Cerebellar cortex (tissue), 1 donor: Measurements from ENCODE around the gene RHOU.

Experiments
- DNase-seq: peaks from one replicate; pipeline ENCODE4 v3.0.0-alpha.2; 2015; ENCODE audit warnings: low spot score

The RHOU gene

GRCh38 chr1:228737601-228738041 is 2.3 kb downstream of the RHOU start:
- DNase-seq, result no peak

DNA sequence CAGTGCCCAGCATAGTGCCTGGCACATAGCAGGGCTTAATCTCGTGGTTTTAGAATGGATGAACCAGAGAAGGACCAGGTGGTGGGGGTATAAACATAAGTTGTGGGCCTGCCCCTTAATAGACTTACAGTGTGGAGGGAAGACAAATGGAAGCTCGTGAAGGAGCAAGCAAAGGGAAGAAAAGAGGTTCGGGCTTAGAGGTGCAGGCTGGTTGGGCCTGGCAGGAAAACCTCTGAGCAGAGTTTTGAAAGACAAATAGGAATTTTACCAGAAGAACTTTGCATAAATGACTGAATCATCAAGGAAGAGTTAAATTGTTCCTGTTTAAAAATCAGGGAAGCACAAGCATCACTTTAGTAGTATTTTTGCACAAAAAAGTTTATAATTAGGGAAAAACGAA is 4.5 kb downstream of the RHOU start:
- DNase-seq, result no peak

DNA sequence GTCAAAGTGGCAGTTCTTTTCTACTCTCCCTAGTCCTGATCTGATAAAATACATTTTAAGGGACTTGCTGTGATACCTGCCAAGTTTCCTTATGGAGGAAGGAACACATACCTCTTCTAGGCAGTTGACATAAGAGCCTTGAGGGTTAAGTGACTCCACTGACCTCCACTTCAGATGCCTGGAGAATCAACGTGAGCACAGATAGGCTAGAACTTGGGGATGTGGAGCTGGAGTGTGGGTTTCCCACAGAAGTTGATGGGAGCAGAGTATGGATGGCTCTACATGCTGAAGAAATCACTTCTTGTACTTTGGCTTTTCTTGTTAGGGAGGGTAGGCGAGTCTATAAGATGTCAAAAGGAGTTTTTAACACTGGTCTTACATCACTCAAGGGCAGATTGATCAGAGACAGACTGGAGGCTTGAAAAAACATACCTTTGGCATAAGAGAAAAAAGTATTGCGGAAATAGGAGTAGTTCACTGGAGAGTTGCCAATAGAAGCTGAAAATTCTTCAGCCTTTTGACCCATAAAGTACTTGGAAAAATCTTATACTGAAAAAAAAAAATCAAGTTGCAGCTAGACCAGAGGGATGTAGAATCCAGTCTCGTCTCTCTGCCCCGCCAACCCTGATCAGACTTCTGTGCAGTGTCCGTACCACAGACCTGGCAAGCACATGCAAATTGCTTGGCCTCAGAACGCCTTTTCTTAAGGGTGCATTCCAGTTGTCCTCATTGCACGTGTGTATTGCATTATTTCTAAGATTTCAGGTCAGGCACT is 5.5 kb downstream of the RHOU start:
- DNase-seq, result no peak

GRCh38 chr1:228742281-228742860 is 7.1 kb downstream of the RHOU start:
- no peak for DNase-seq

DNA sequence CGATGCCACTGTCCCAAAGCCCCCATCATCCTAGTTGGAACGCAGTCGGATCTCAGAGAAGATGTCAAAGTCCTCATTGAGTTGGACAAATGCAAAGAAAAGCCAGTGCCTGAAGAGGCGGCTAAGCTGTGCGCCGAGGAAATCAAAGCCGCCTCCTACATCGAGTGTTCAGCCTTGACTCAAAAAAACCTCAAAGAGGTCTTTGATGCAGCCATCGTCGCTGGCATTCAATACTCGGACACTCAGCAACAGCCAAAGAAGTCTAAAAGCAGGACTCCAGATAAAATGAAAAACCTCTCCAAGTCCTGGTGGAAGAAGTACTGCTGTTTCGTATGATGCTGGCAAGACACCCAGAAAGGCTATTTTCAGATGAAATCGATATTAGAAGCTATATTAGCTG is 8.1 kb downstream of the RHOU start:
- DNase-seq, result no peak

GRCh38 chr1:228744356-228744755 is 9.1 kb downstream of the RHOU start:
- no peak for DNase-seq

DNA sequence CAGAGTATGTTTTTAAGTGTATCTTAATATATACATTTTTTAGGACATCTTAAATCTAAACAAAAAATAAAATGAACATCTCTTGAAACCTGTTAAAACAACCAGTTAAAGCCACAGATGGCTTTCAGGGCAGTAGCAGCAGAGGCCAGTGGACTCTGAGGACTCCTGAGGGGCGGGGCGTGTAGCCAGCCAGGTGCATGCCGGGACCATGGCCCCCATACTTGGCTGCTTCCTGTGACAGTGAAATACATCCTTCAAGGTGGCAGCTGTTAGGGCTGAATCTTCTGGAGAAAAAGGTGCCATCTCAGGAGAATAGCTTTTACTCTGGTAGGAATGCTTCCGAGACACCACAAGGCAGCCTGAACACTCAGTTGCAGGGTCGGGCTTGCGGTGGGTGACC is 9.6 kb downstream of the RHOU start:
- DNase-seq, result no peak

GRCh38 chr1:228745497-228745896 is 10.2 kb downstream of the RHOU start:
- no peak for DNase-seq

DNA sequence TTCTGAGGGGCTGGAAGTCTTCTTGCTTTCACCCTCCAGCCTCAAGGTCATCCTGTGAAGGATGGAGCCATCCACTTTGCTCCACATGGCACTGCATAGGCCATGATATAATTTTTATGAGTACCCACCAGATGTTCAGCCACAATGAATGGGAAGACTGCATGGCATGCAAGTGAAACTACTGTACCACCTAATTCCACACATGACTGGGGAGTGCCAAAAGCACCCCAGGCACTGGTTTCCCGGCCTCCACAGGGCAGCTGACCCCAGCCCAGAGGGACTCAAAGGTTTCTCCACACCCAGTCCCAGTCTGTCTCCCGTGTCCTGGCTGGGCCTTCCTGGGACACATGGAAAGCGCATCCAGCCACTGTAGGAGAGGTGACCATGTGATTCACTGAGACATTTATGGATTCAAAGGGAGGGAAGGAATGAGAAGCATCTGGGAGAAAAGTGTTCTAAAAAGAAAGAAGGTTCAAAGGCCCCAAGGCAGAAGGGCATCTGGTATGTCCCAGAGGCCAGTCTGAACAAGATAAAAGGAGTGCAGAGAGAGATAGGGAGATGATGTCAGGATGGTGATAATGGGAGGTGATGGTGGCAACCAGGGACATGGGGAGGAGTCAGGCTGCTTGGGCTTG is 12.1 kb downstream of the RHOU start:
- no peak for DNase-seq

GRCh38 chr1:228748029-228748428 is 12.8 kb downstream of the RHOU start:
- DNase-seq, result no peak

DNA sequence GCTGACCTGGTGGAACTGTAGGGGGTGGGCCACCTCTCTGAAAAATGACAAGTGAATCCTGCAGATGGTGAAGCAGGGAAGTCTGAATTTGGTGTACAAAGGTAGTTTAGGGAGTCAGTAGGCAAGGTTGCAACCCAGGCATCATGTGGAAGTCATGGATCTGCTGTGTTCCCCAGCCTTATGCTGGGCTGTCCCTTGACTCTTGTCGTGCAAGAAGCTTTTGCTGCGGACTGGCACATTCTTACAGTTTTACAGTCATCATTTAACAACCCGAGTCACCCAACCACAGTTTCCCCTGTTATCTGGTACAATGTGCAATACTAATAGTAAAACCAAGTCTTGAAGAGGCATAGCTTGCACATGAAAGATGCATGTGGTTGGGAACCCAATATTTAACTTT is 13.2 kb downstream of the RHOU start:
- DNase-seq, result no peak

DNA sequence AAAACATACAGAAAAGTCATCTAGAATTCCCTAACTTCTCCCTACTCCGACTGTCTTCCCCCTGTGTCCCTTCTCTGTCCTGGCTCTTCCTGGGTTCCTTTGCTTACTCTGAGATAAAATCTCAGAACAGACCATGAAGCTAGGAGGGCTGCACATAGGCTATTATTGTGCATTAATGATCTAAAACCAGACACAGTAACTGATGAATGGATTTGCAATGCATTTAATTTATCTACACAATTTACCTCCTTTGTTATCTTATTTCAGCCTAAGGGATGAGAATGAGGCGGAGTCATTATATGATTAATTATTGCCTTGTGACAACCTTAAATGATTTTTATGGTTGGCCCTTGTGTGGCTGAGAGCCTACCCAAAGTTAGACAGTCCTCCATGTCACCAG is 14.5 kb downstream of the RHOU start:
- DNase-seq, result no peak

DNA sequence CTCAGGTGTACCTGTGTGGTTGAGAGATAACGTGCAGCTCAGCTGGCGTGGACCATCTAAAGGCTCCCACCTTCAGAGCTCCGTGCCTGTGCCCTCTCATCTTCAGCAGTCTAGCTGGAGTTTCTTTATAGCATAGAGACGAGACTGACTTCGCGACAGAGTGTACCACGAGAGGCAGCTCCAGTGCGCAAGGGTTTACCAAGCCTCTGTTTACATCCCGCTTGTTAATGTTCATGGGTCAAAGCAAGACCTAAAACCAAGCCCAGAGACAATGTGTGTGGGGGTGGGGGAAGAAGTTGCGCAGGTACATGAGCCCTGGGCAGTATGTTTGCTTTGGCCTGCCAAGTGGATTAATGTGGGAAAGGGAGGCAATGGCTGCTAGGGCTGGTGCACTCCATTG is 15.6 kb downstream of the RHOU start:
- DNase-seq, result no peak

DNA sequence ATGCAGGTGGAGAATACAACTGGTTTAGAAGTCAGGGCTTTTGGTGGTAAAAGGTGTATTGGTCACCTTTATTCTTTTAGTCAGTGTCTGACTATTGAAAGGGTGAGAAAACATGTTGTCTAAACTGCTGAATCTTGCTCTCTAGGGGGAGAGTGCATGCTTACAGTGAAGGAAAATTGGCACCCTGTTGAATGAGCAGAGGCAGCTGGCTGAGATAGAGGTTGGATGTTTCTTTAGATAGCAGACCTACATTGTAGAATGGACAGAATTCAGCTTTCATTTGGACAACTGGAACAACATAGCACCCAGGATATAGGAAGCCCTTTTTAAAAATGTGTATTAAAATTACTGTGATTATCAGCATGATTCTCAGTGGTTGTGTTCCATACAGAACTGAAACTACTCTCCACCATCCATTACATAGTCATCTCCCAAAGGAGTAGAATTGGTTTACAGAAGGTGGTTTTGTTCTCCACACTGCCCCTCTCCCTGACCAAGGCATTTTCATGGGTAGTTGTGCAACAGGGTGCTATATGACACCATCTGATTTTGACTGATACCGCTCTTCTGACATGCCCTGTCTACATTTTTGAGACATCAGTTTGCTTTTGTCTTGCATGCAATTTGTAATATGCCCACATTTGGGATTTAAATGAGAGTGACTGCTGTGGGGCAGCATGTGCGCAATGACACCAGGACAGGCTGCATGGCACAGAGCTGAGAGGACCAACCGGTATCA is 16.2 kb downstream of the RHOU start:
- DNase-seq, result no peak

- DNase-seq, result no peak
Measured at GRCh38 chr1:228752258-228752657, 17.0 kb downstream of the RHOU start.

GRCh38 chr1:228752675-228753265 is 17.5 kb downstream of the RHOU start:
- DNase-seq, result no peak

GRCh38 chr1:228753287-228753686 is 18.0 kb downstream of the RHOU start:
- DNase-seq, result no peak

DNA sequence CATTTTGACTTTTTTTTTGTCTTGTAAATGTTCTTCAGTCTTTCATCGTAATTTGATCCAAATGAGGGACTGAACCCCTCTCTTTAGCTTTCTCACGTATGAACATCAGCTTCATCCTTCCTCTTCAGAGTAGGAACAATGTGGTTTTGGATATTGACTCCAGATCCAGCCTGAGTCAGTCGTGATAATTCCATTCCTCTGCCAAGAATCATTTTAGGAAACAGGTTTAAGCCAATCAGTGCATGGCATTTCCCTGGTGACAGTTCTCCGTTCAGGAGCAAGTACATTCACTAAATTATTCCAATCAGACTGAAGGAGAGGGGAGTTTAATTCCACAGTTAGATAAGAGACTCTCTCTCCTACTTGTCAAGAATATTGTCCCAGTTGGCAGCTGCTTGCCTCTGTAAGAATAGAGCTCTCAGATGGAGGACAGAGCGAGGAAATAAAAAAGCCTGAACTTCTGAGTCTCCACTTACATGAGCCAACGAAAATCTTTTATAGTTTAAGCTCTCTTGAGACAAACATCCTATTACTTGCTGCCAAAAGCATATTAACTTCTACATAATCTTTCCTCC is 18.6 kb downstream of the RHOU start:
- DNase-seq, result no peak

DNA sequence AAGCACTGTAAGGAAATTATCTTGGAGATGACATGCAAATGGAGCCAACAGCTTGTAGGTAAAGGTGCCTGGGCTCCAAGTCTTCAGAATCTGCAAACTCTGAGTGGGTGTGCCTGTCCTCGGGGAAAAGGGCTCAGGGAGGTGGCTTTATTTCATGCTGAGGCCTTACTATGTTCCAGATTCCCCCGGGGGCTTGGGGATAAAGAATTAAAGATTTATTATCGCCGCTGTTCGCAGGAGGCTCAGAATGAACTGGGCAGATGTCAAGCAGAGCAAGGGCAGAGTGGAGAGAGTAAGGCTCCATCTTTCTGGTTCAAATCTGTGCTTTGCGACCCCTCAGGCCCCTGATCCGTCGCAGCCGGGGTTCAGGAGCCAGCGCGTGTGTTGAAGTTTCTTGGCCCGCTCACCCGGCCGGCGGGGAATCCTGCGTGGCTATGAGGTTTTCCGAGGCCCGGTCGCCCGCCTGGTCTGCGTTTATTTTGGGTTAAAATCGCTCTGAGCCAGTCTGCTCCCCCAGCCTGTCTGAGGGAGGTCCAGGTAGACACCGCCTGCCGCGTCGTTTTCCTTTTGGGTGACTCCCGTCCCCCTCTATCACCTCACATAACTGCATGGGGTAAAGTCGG is 19.5 kb downstream of the RHOU start:
- no peak for DNase-seq

DNA sequence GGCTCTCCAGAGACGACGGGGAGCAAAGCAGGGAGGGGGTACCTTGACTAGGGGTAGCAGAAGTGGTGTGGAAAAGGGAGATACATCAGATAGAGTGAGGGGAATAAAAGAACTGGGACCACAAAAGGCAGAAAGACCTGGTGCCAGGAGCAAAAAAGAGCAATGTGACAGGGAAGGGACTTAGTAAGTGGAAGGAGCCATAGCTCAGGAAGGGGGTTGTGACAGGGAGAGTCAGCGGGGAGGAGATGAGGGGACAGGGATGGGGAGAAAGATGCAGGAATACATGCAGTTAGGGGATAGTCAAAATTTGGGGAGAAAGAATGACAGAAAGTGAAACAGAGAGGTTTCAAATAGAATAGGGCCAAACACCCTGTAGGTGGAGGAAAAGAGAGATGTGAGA is 20.5 kb downstream of the RHOU start:
- DNase-seq, result no peak

GRCh38 chr1:228756457-228756856 is 21.2 kb downstream of the RHOU start:
- DNase-seq, result no peak

DNA sequence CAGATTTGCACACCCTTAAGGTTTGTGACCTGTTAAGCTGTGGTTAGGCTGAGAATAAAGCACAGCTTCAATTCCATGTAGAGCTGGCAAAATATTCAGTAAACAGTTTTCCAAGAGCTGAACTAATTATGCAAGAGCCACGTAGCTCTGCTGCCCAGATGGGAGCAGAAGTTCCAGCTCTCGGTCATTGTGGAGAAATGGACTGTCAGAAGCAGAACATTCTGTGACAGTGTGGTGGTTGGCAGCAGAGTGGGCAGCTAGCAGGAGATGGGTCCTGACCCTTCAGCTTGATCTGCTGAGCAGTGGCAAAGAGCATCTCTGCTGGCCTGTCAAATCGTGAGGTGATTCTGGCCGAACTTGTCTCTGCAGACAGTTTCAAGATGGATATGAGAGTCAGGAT is 23.2 kb downstream of the RHOU start:
- no peak for DNase-seq
